Measurements from ENCODE around the gene FXYD2. TPM values are rescaled to one million over a fixed set of nuclear protein-coding genes. Genes with fewer than 3 reads are reported as not detected.

FXYD2 gene
- total and polyA plus RNA-seq, 2 of the 13 experiments (the other 11 are each of a cell fraction or from before 2014, with no cell fraction given): 45.9 to 106 TPM

- TF ChIP-seq YEATS2 (CRISPR knock-in tag; IDR thresholded peaks at IDR 0.05; ENCODE audit: borderline replicate concordance) (no peak), TCF7L2 (IDR thresholded peaks at IDR 0.05; ENCODE audit: low read depth, low read length) (no peak), AHR (CRISPR knock-in tag; IDR thresholded peaks at IDR 0.05) (no peak), HMG20A (CRISPR knock-in tag; IDR thresholded peaks at IDR 0.05; ENCODE audit: borderline replicate concordance) (no peak), RBM22 (optimal IDR thresholded peaks at IDR 0.05; ENCODE audit: low read length) (no peak), ZNF841 (CRISPR knock-in tag; IDR thresholded peaks at IDR 0.05; ENCODE audit: borderline replicate concordance) (no peak), MAF1 (CRISPR knock-in tag; IDR thresholded peaks at IDR 0.05; ENCODE audit: borderline replicate concordance) (no peak), E2F1 (CRISPR knock-in tag; IDR thresholded peaks at IDR 0.05) (no peak), ZNF766 (CRISPR knock-in tag; IDR thresholded peaks at IDR 0.05; ENCODE audit: borderline replicate concordance) (no peak), POGZ (CRISPR knock-in tag; IDR thresholded peaks at IDR 0.05) (no peak), SMARCC2 (IDR thresholded peaks at IDR 0.05) (no peak), ZNF331 (CRISPR knock-in tag; IDR thresholded peaks at IDR 0.05) (no peak), TRAFD1 (CRISPR knock-in tag; IDR thresholded peaks at IDR 0.05; ENCODE audit: borderline replicate concordance) (no peak), ZBTB26 (CRISPR knock-in tag; IDR thresholded peaks at IDR 0.05; ENCODE audit: borderline replicate concordance) (no peak), SRSF1 (optimal IDR thresholded peaks at IDR 0.05; ENCODE audit: low read depth, low read length) (no peak), ZNF10 (CRISPR knock-in tag; IDR thresholded peaks at IDR 0.05; ENCODE audit: borderline replicate concordance, low read depth) (no peak), KLF9 (CRISPR knock-in tag; IDR thresholded peaks at IDR 0.05; ENCODE audit: low read depth) (no peak), SALL1 (CRISPR knock-in tag; IDR thresholded peaks at IDR 0.05) (peak; percentile 5; the same call in 1 of the 2 replicates), HDAC1 (CRISPR knock-in tag; IDR thresholded peaks at IDR 0.05) (peak; percentile 34; the same call in 1 of the 2 replicates), SP2 (CRISPR knock-in tag; IDR thresholded peaks at IDR 0.05) (no peak), ZNF850 (CRISPR knock-in tag; conservative IDR thresholded peaks at IDR 0.05) (no peak)
Measured at GRCh38 chr11:117824571-117825537, at the start of gene FXYD2 (continued).

Measured in HepG2 (cell line).